ENCODE measurements around the gene DOCK11.
"Not testable (repeated sequence)": the region's sequence is repeated elsewhere in the genome, so short reads cannot be mapped to it uniquely, and the experiment has no call there.

DOCK11 gene

GRCh38 chrX:118694638-118695037 lies 199.0 kb downstream of the DOCK11 start:
- DNase-seq (ENCODE audit: low read depth) = no peak

DNA sequence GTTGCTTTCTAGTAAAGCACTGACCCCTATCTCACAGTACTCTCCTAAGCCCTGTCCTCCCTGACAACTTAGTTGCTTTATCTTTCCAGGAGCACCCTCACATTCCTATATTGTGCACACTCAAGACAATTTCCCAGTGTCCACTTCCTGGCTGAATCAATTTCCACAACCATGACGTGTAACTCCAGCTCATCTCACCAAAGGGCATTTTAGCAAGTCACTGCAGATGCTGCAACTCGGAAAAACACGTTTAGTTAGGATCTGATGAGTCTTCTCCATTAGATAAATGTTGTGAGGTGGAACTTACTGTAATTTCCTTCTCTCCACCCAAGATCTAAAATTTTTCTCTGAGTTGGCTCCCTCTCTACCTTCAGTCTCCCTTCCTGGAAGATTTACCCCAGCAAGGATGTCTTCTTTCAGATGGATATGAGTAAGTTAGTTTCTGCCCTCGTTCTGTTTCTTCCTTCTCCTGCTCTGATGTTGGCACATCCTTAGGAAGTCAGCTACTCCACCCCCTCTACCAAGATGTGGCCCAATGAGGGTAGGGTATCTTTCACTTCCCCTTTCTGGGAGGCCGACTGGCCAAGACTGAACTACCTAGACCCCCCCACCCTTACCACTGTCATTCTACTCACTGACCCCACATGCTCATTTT lies 203.0 kb downstream of the DOCK11 start:
- DNase-seq (ENCODE audit: low read depth) = no peak

DNA sequence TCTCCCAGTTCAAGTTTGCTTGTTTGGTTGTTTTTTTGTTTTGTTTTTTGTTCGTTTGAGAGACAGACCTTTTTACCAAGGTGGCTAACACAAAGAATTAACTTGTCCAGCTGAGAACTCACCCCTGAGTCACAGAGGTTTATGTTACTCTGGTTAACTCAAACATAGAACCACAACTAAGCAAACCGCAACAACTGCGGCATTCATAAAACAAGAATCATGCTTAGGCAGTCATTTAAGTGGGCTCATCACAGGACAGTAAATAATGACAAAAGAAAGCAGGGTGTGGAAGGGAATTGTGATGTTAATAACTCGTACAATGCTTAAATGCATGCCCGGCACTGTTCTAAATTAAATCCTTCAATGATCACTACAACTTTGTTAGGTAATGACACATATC lies 207.1 kb downstream of the DOCK11 start:
- DNase-seq (ENCODE audit: low read depth) = no peak

- DNase-seq (ENCODE audit: low read depth) = no peak
These were observed 211.1 kb downstream of the DOCK11 start for GRCh38 chrX:118706681-118707080.

DNA sequence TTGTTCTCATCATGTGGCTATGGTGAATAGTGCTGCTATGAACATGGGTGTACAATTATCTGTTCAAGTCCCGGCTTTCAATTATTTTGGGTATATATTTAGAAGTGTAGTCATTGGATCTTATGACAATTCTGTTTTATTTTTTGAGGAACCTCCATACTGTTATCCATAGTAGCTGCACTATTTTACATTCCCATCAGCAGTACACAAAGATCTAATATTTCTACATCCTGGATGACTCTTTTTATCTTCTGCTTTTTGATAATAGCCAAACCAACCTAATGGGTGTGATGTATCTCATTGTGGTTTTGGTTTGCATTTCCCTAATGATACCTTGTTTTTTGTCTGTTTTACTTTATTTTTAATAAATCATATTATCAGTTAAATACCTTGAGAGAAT lies 218.9 kb downstream of the DOCK11 start:
- no peak for DNase-seq (ENCODE audit: low read depth)

DNA sequence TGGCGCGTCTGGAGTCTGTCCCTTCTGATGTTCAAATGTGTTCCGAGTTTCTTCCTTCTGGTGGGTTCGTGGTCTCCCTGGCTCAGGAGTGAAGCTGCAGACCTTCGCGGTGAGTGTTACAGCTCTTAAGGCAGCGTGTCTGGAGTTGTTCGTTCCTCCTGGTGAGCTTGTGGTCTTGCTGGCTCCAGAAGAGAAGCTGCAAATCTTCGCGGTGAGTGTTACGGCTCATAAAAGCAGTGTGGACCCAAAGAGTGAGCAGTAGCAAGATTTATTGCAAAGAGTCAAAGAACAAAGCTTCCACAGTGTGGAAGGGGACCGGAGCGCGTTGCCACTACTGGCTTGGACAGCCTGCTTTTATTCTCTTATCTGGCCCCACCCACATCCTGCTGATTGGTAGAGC lies 220.3 kb downstream of the DOCK11 start:
- DNase-seq (ENCODE audit: low read depth) = not testable (repeated sequence)

GRCh38 chrX:118716833-118717232 lies 221.2 kb downstream of the DOCK11 start:
- DNase-seq (ENCODE audit: low read depth) = not testable (repeated sequence)

- no peak for DNase-seq (ENCODE audit: low read depth)
These were observed 222.2 kb downstream of the DOCK11 start for GRCh38 chrX:118717678-118718391.

DNA sequence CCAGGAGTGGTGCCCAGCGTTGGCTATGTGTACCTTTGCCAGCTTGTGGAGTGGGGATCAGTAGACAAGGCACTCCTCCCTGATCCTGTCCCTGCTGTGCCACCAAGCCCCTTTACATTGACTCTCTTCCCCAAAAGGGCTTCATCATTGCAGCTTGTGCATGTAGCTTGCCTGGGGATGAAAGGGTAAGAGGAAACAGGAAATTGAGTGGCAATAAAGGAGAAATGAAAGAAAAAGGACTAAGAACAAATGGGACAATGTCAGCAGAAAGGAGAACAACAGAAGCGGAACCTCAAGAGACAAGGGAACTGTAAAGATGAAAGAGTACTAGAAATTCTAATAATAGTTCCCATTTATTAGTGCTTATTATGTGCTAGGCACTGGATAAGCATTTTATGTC lies 223.1 kb downstream of the DOCK11 start:
- DNase-seq (ENCODE audit: low read depth) = no peak

DNA sequence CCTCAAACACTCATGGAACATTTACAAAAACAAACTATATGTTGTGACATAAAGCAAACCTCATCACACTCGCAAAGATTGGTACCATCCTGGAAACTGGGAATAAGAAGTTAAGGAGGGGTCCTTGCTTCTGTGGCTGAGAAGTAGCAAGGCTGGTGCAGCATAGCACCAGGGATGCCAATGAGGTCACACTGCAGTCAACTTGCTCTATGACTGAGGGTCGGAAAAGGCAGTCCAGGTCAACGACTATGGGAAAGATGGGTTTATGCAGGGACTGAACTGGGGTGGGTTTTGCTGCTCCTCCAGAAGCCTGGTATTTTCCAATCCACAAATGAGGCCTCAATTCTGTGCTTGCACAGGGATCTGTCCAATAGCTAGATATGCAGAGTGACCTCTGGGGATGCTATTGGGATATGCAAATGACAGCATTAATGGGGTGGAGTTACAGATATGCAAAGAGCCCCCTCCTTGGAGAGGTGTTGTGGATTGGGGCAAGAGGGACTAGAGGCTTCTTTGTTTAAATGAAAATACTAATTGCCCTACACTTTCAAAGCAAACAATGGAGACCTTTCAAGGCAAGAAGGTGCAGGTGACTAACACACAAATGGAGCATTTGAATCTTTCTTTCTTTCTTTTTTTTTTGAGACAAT lies 224.6 kb downstream of the DOCK11 start:
- no peak for DNase-seq (ENCODE audit: low read depth)

DNA sequence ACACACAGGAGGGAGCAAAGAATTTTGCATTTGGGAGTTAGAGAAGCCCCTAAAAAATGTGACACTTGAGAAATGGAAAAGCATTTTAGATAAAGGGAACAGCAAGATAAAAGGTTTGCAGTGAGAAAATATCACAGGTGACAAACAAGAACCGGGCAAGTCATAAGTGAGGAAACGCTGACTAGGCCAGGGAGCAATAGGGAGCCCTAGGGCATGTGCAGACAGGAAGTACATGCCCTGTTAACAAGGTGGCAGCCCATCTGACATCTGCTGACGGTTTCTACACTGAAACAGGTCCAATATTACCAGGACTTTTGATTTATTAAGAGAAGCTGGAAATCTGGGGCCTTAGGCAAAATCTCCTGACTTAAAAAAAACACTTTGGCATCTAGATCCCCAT lies 227.8 kb downstream of the DOCK11 start:
- DNase-seq (ENCODE audit: low read depth) = no peak

DNA sequence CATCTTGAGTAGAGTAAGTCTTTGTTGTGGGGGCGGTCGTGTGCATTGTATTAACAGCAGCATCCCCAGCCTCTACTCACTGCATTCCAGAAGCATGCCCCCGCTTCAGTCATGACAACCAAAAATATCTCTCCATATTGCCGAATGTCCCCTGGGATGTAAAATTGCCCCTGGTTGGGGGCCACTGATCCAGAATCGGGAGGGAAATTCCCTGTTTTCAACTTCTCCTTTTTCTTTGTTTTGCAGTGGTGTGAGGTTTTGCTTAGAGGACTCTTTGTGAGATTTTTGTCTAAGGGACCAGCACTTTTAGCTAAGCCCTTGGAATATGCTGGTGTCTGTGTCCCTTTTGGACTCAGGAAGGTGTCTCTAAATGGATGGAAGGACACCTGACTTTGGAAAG lies 228.8 kb downstream of the DOCK11 start:
- DNase-seq (ENCODE audit: low read depth) = no peak

DNA sequence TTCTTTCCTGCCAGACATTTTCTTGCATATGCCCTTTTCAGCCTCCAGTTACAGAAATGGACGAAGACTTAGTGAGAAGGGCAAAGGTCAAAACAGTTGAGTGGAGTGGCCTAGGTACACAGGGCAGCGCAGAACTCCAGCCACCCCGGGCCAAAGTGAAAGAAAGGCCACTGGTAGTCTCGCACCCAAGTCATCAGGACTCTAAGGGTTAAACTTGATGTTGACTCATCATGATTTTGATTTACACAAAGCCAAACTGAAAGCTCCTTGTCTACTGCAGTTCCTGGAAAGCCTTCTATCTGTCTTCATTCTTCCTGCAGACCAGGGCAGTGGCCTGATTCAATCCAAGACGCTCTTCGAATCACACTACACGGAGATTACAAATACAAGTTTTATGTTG lies 229.2 kb downstream of the DOCK11 start:
- no peak for DNase-seq (ENCODE audit: low read depth)

- no peak for DNase-seq (ENCODE audit: low read depth)
These were observed 230.8 kb downstream of the DOCK11 start for GRCh38 chrX:118726396-118726795.

DNA sequence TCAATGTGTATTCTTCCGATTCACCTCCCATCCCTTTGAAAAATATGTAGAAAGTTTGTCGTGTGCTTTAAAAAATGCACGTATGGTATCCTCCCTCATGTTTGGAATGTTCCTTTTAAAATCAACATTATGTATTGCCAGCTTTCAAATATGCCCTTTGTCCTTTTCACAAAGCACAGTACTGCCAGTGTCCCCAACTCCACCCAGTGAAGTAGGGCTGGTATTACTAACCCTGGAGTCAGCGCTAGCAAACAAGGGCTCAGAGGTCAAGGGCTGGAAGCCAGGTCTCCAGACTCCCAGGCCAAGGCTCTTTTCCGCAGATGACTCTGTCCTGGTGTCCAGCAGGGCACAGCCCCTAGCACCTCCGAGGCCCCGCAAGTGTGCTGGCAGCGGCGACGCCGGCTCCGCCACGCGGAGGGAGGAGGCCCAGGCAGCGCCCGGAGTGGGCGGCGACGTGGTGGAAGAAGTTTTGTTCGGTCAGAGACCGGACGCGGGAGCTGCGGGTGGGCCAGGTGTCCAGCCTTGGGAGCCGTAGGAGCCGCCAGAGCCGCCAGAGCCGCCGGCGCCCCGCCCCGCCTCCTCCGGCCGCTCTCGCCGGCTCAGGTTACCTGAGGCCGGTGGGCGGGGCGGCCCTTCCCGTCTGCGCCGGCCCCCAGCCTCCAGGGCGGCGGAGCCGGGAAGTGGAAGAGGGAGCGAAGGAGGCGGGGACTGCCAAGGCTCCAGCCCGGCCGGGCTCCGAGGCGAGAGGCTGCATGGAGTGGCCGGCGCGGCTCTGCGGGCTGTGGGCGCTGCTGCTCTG lies 231.5 kb downstream of the DOCK11 start, which contains the start of gene IL13RA1:
TSS of gene IL13RA1 (plus strand) at position 720 of the 799 bp plus-strand sequence. CDS start at position 753, 33 bp downstream.
- DNase-seq (ENCODE audit: low read depth) = no peak

GRCh38 chrX:118727686-118728339 lies 232.2 kb downstream of the DOCK11 start:
- no peak for DNase-seq (ENCODE audit: low read depth)

GRCh38 chrX:118729042-118729652 lies 233.5 kb downstream of the DOCK11 start:
- no peak for DNase-seq (ENCODE audit: low read depth)

DNA sequence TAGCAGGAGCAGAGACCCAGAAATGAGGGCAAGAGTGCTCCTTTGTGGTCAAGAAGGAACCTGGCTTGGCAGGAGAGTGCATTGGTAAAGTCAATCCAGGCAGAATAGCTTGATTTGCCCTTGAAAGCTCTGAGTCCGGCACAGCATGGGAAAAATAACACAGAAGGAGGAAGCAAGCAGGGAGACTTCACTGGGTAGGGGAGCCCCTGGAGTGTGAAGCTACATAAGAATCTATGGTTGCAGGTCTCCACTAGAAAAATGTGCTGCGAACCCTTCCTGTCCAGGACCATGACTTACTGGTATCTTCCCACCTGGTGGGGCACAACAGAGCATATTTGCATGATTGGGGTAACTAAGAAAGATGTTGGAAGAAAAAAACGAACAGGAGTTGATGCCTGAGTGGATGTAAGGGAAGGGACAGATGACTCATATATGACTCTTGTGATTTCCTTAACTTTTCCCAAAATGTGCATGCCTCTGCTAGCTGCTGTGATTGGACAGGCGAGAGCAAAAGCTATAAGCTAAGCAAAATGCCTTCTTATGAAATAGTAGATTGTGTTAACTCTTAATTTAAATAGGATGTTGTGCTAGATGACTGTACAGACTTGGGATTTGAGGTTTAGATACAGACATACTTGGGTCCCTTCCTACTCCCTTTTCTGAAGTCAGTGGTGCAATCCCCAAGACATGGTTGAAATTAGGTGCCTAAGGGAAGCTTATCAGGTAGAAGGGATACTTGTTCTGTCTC lies 235.1 kb downstream of the DOCK11 start:
- no peak for DNase-seq (ENCODE audit: low read depth)

- not testable (repeated sequence) for DNase-seq (ENCODE audit: low read depth)
These were observed 236.9 kb downstream of the DOCK11 start for GRCh38 chrX:118732551-118732950.

DNA sequence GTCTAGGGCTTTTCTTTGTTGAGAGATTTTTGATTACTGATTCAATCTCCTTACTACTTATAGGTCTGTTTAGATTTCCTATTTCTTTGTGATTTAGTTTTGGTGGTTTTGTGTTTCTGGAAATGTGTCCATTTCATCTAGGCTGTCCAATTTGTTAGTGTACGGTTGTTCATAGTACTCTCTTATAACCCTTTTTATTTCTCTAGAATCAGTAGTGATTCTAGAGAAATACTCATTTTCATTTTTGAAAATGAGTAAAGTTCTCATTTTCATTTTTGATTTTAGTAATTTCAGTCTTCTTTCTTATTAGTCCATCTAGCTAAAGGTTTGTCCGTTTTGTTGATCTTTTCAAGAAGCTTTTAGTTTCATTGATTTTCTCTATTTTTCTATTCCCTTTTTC lies 239.3 kb downstream of the DOCK11 start:
- DNase-seq (ENCODE audit: low read depth) = no peak

Measured in T follicular helper cell (primary cell).